GM23338 (cell line): ENCODE data around the gene CLSTN1. TPM values are rescaled to one million over a fixed set of nuclear protein-coding genes. Genes with fewer than 3 reads are reported as not detected.
"Not testable (repeated sequence)": the region's sequence is repeated elsewhere in the genome, so short reads cannot be mapped to it uniquely, and the experiment has no call there.

Experiments used
- ATAC-seq: fragments of 200-7000 bp; cut with Tn5 transposase; 3 replicates; pipeline ENCODE4 v1.9.1; 2020
- DNase-seq: peaks from one replicate; pipeline ENCODE4 v3.0.0-alpha.2; 2015; ENCODE audit warnings: low spot score
- H2AFZ ChIP-seq: fragments of 200-600 bp; sonication (generic); 2 replicates; pipeline ENCODE4 v1.8.0; 2016; ENCODE audit warnings: antibody characterized with exemption, mild to moderate bottlenecking, moderate library complexity
- H3F3A ChIP-seq: fragments of 200-600 bp; sonication (generic); replicated peaks from 2 replicates; pipeline ENCODE4 v1.8.0; 2017; ENCODE audit warnings: antibody characterized with exemption, mixed run types, low read depth
- H3K27ac ChIP-seq: fragments of 200-600 bp; sonication (generic); 2 replicates; pipeline ENCODE4 v1.6.1; 2016; ENCODE audit warnings: low read depth
- H3K27me3 ChIP-seq: fragments of 200-600 bp; sonication (generic); 2 replicates; pipeline ENCODE4 v1.8.0; 2016; ENCODE audit warnings: mild to moderate bottlenecking, mixed run types, moderate library complexity; ENCODE audit not compliant: insufficient read depth
- H3K36me3 ChIP-seq: fragments of 200-600 bp; sonication (generic); 2 replicates; pipeline ENCODE4 v1.8.0; 2016; ENCODE audit warnings: mild to moderate bottlenecking; ENCODE audit not compliant: insufficient read depth
- H3K4me1 ChIP-seq: fragments of 200-600 bp; sonication (generic); 2 replicates; pipeline ENCODE4 v1.8.0; 2016; ENCODE audit warnings: mild to moderate bottlenecking, moderate library complexity; ENCODE audit not compliant: insufficient read depth
- H3K4me2 ChIP-seq: fragments of 200-600 bp; sonication (generic); 2 replicates; pipeline ENCODE4 v1.7.1; 2017; ENCODE audit warnings: mixed run types
- H3K4me3 ChIP-seq: fragments of 200-600 bp; sonication (generic); 2 replicates; pipeline ENCODE4 v1.6.1; 2016; ENCODE audit warnings: mixed run types
- H3K79me2 ChIP-seq: fragments of 200-600 bp; sonication (generic); replicated peaks from 2 replicates; pipeline ENCODE4 v1.8.0; 2017; ENCODE audit warnings: mild to moderate bottlenecking; ENCODE audit not compliant: insufficient read depth
- H3K9me2 ChIP-seq: fragments of 200-600 bp; sonication (generic); 2 replicates; pipeline ENCODE4 v1.8.0; 2017; ENCODE audit not compliant: insufficient read depth
- H4K20me1 ChIP-seq: fragments of 200-600 bp; sonication (generic); replicated peaks from 2 replicates; pipeline ENCODE4 v1.8.0; 2017; ENCODE audit warnings: mild to moderate bottlenecking; ENCODE audit not compliant: insufficient read depth
- H3K27ac Mint-ChIP-seq: 2 replicates; pipeline ENCODE4 v1.8.0; 2020; ENCODE audit warnings: inconsistent platforms, mild to moderate bottlenecking, moderate library complexity, mixed read lengths
- H3K27me3 Mint-ChIP-seq: 3 replicates; pipeline ENCODE4 v1.8.0; 2022; ENCODE audit warnings: low read depth, mild to moderate bottlenecking, moderate library complexity, mixed read lengths, inconsistent platforms; ENCODE audit not compliant: insufficient read depth, poor library complexity
- H3K36me3 Mint-ChIP-seq: 3 replicates; pipeline ENCODE4 v1.8.0; 2021; ENCODE audit warnings: low read depth, mild to moderate bottlenecking, inconsistent platforms, moderate library complexity, mixed read lengths
- H3K4me1 Mint-ChIP-seq: 3 replicates; pipeline ENCODE4 v1.8.0; 2020; ENCODE audit warnings: mild to moderate bottlenecking, inconsistent platforms, mixed read lengths
- H3K4me3 Mint-ChIP-seq: 3 replicates; pipeline ENCODE4 v1.8.0; 2021; ENCODE audit warnings: moderate library complexity, mild to moderate bottlenecking, inconsistent platforms, mixed read lengths
- H3K9me3 Mint-ChIP-seq: 3 replicates; pipeline ENCODE4 v1.8.0; 2020; ENCODE audit warnings: moderate library complexity, mild to moderate bottlenecking, inconsistent platforms, mixed read lengths
- CREB1 ChIP-seq: fragments of 250-450 bp; sonication (Bioruptor Pico); IDR thresholded peaks from 2 replicates; pipeline ENCODE4 v1.5.0; 2020; ENCODE audit warnings: low read depth, mild to moderate bottlenecking, moderate library complexity
- NANOG ChIP-seq: IDR thresholded peaks from 2 replicates; pipeline ENCODE4 v1.6.1; 2016; ENCODE audit warnings: antibody characterized with exemption, borderline replicate concordance
- STAT1 ChIP-seq: IDR thresholded peaks from one replicate; pipeline ENCODE4 v1.6.1; 2016; ENCODE audit warnings: antibody characterized with exemption; ENCODE audit not compliant: unreplicated experiment
- ZNF114 ChIP-seq: fragments of 250-450 bp; sonication (Bioruptor Pico); IDR thresholded peaks from 2 replicates; pipeline ENCODE4 v1.5.0; 2020; ENCODE audit warnings: mild to moderate bottlenecking, moderate library complexity
- ZNF331 ChIP-seq: fragments of 250-450 bp; sonication (Bioruptor Pico); IDR thresholded peaks from 2 replicates; pipeline ENCODE4 v1.5.0; 2020; ENCODE audit warnings: low read depth, mild to moderate bottlenecking, moderate library complexity
- polyA plus RNA-seq: library from polyadenylated mRNA; unstranded; fragments of >200 nt; fragmentation: Nextera tagmentation; extraction: Ambion mirVana; gene quantifications from 2 replicates; pipeline ENCODE4 v1.2.1, GENCODE V29; 2016
- total RNA-seq: library from RNA; depleted of rRNA; stranded (reverse); fragments of >200 nt; shearing (Covaris generic); gene quantifications from 2 replicates; pipeline ENCODE4 v1.2.3, GENCODE V29; 2014
- TF ChIP-seq, protein P1 (sequence below), 2 experiments: fragments of 200-600 bp in 1 of 2; sonication (generic) in 1 of 2; conservative IDR thresholded peaks; 2 replicates each; pipeline versions ENCODE4 v1.5.1 to v1.6.1; 2016 to 2017; ENCODE audit warnings: antibody characterized with exemption in 2 of 2, low read depth in 2 of 2, mild to moderate bottlenecking in 2 of 2, moderate library complexity in 1 of 2
- TF ChIP-seq, protein P2 (sequence below): IDR thresholded peaks from one replicate; pipeline ENCODE4 v1.6.1; 2018; ENCODE audit warnings: antibody characterized with exemption; ENCODE audit not compliant: unreplicated experiment

The CLSTN1 gene
- total and polyA plus RNA-seq, 2 experiments from 2014 or later: 38.5 to 66.2 TPM

DNA sequence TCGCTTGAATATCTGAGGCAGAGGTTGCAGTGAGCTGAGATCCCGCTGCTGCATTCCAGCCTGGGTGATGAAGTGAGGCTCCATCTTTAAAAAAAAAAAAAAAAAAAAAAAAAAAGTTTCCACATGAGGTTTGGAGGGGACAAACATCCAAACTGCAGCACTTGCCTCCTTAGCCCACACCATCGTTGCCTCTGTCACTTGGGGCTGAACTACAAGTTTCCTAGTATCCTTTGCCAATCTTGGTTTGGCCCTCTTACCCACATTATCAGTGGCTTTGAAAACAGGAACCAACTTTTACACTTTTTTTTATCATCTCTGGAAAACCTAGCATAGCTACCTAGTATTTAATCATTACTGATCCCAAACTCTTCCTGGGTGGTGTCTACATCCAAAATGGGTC is 59.2 kb downstream of the CLSTN1 start:
- Histone ChIP-seq H3K27ac (0 out of 2 replicates have a peak overlapping the region, but pooled peaks have one; percentile 0), H3F3A (peaks cover 24% of the 10 kb centered on the region; the same call in 1 of the 2 replicates), H3K27me3 (no peaks in the 10 kb centered on the region), H4K20me1 (peaks cover 16% of the 10 kb centered on the region), H3K4me1 (peaks cover 38% of the 10 kb centered on the region), H3K36me3 (no peaks in the 10 kb centered on the region), H3K9me2 (peaks cover 5% of the 10 kb centered on the region; the same call in 1 of the 2 replicates), H2AFZ (no peak overlapping the region), H3K4me2 (no peak overlapping the region), H3K79me2 (peaks cover 52% of the 10 kb centered on the region), H3K4me3 (no peak overlapping the region)
- TF ChIP-seq NANOG: no peak
- no peak for TF ChIP-seq ZNF114 (CRISPR knock-in tag)
- TF ChIP-seq CREB1 (CRISPR knock-in tag): no peak
- TF ChIP-seq ZNF331 (CRISPR knock-in tag): no peak
- H3K27ac Mint-ChIP-seq: no peak overlapping the region
- H3K36me3 Mint-ChIP-seq: peaks cover 20% of the 10 kb centered on the region
- DNase-seq (no peak), ATAC-seq (no peak)
- H3K4me3 Mint-ChIP-seq: no peak overlapping the region
- peaks cover 13% of the 10 kb centered on the region for H3K27me3 Mint-ChIP-seq
- peaks cover 47% of the 10 kb centered on the region for H3K4me1 Mint-ChIP-seq
- no peaks in the 10 kb centered on the region for H3K9me3 Mint-ChIP-seq

DNA sequence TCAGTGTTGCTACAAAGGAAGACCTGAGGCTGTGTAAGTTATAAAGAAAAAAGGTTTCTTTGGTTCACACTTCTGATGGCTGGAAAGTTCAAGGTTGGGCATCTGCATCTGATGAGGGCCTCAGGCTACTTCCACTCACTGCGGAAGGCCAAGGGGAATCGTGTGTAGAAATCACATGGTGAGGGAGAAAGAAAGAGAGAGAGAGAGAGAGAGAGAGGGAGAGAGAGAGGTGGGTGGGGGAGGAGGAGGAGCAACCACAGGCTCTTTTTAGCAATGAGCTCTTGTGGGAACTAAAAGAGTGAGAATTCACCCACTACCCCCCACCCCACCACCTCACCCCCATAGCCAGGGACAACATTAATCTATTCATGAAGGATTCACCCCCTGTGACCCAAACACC is 59.9 kb downstream of the CLSTN1 start:
- H3K27me3 ChIP-seq: no peaks in the 10 kb centered on the region
- ATAC-seq: no peak; the same call in 2 of the 3 replicates
- DNase-seq: no peak
- Mint-ChIP-seq H3K4me3 (no peak overlapping the region), H3K36me3 (peaks cover 20% of the 10 kb centered on the region), H3K4me1 (peaks cover 50% of the 10 kb centered on the region), H3K27ac (no peak overlapping the region), H3K27me3 (peaks cover 13% of the 10 kb centered on the region), H3K9me3 (no peaks in the 10 kb centered on the region)
- H3K4me2 ChIP-seq: no peak overlapping the region
- TF ChIP-seq STAT1: no peak
- 0 out of 2 replicates have a peak overlapping the region, but pooled peaks have one; percentile 59 for H3K27ac ChIP-seq
- peaks cover 5% of the 10 kb centered on the region; the same call in 1 of the 2 replicates for H3K9me2 ChIP-seq
- H2AFZ ChIP-seq: no peak overlapping the region
- peaks cover 19% of the 10 kb centered on the region; the same call in 1 of the 2 replicates for H3F3A ChIP-seq
- peaks cover 54% of the 10 kb centered on the region for H3K79me2 ChIP-seq
- no peaks in the 10 kb centered on the region for H3K36me3 ChIP-seq
- no peak overlapping the region for H3K4me3 ChIP-seq
- peaks cover 44% of the 10 kb centered on the region for H3K4me1 ChIP-seq
- H4K20me1 ChIP-seq: peaks cover 13% of the 10 kb centered on the region; the same call in 1 of the 2 replicates

DNA sequence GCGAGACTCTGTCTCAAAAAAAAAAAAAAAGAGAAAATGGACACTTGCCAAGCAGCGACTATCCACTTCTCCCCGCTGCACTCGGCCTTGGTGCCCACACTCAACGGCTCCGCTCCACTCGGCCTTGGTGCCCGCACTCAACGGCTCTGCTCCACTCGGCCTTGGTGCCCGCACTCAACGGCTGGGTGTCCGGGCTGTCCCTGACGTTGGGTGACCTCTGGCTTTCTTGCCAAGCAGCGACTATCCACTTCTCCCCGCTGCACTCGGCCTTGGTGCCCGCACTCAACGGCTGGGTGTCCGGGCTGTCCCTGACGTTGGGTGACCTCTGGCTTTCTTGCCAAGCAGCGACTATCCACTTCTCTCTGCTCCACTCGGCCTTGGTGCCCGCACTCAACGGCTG is 61.3 kb downstream of the CLSTN1 start:
- not testable (repeated sequence) for DNase-seq, H3K4me3 Mint-ChIP-seq, H3K27me3 ChIP-seq, H3K4me2 ChIP-seq, H2AFZ ChIP-seq, H3K27ac ChIP-seq, H3K27ac Mint-ChIP-seq, H3K4me3 ChIP-seq, H3K36me3 ChIP-seq, H3K9me2 ChIP-seq, H3K9me3 Mint-ChIP-seq, ATAC-seq
- peaks cover 11% of the 10 kb centered on the region for H3K27me3 Mint-ChIP-seq
- H3K4me1 ChIP-seq: peaks cover 46% of the 10 kb centered on the region
- peaks cover 62% of the 10 kb centered on the region for H3K79me2 ChIP-seq
- H3K36me3 Mint-ChIP-seq: peaks cover 33% of the 10 kb centered on the region
- H3F3A ChIP-seq: peaks cover 16% of the 10 kb centered on the region; the same call in 1 of the 2 replicates
- H3K4me1 Mint-ChIP-seq: peaks cover 55% of the 10 kb centered on the region
- peaks cover 16% of the 10 kb centered on the region; the same call in 1 of the 2 replicates for H4K20me1 ChIP-seq

DNA sequence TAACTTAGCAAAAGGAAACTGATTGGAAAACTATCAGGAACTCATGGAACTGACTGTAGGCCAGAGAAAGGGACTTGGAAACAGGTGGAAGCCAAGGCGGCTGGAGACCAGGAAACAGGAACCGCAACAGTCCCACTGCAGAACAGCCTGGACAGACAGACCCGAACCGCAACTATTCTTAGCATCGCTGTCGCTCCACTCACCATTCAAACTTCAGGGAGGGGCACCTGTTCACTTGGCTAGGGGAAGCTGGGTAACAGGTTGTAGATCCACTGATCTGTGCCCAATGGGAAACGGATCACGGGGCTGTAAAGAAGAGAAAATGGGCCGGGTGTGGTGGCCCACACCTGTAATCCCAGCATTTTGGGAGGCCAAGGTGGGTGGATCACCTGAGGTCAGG is 61.9 kb downstream of the CLSTN1 start:
- peaks cover 5% of the 10 kb centered on the region; the same call in 2 of the 3 replicates for H3K9me3 Mint-ChIP-seq
- peak overlapping the region; percentile 5; the same call in 1 of the 2 replicates for H3K4me3 ChIP-seq
- peaks cover 5% of the 10 kb centered on the region for H3K27me3 Mint-ChIP-seq
- H3K4me2 ChIP-seq: peak overlapping the region; percentile 58; the same call in 1 of the 2 replicates
- peaks cover 66% of the 10 kb centered on the region for H3K79me2 ChIP-seq
- H3K36me3 Mint-ChIP-seq: peaks cover 34% of the 10 kb centered on the region
- peak overlapping the region; percentile 64 for H3K27ac Mint-ChIP-seq
- no peak for DNase-seq
- H3K27me3 ChIP-seq: no peaks in the 10 kb centered on the region
- H3K4me1 ChIP-seq: peaks cover 46% of the 10 kb centered on the region
- H4K20me1 ChIP-seq: peaks cover 16% of the 10 kb centered on the region; the same call in 1 of the 2 replicates
- peaks cover 53% of the 10 kb centered on the region for H3K4me1 Mint-ChIP-seq
- H3K4me3 Mint-ChIP-seq: no peak overlapping the region
- H3K36me3 ChIP-seq: no peaks in the 10 kb centered on the region
- peaks cover 5% of the 10 kb centered on the region; the same call in 1 of the 2 replicates for H3K9me2 ChIP-seq
- peaks cover 16% of the 10 kb centered on the region; the same call in 1 of the 2 replicates for H3F3A ChIP-seq
- H3K27ac ChIP-seq: 0 out of 2 replicates have a peak overlapping the region, but pooled peaks have one; percentile 15
- H2AFZ ChIP-seq: no peak overlapping the region
- ATAC-seq: no peak
- TF ChIP-seq, protein P1, sequence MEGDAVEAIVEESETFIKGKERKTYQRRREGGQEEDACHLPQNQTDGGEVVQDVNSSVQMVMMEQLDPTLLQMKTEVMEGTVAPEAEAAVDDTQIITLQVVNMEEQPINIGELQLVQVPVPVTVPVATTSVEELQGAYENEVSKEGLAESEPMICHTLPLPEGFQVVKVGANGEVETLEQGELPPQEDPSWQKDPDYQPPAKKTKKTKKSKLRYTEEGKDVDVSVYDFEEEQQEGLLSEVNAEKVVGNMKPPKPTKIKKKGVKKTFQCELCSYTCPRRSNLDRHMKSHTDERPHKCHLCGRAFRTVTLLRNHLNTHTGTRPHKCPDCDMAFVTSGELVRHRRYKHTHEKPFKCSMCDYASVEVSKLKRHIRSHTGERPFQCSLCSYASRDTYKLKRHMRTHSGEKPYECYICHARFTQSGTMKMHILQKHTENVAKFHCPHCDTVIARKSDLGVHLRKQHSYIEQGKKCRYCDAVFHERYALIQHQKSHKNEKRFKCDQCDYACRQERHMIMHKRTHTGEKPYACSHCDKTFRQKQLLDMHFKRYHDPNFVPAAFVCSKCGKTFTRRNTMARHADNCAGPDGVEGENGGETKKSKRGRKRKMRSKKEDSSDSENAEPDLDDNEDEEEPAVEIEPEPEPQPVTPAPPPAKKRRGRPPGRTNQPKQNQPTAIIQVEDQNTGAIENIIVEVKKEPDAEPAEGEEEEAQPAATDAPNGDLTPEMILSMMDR (conservative IDR thresholded peaks at IDR 0.05; ENCODE audit: low read depth in 2 of 2): no peak
- TF ChIP-seq ZNF331 (CRISPR knock-in tag) (no peak), NANOG (no peak), STAT1 (no peak)
- TF ChIP-seq, protein P2, sequence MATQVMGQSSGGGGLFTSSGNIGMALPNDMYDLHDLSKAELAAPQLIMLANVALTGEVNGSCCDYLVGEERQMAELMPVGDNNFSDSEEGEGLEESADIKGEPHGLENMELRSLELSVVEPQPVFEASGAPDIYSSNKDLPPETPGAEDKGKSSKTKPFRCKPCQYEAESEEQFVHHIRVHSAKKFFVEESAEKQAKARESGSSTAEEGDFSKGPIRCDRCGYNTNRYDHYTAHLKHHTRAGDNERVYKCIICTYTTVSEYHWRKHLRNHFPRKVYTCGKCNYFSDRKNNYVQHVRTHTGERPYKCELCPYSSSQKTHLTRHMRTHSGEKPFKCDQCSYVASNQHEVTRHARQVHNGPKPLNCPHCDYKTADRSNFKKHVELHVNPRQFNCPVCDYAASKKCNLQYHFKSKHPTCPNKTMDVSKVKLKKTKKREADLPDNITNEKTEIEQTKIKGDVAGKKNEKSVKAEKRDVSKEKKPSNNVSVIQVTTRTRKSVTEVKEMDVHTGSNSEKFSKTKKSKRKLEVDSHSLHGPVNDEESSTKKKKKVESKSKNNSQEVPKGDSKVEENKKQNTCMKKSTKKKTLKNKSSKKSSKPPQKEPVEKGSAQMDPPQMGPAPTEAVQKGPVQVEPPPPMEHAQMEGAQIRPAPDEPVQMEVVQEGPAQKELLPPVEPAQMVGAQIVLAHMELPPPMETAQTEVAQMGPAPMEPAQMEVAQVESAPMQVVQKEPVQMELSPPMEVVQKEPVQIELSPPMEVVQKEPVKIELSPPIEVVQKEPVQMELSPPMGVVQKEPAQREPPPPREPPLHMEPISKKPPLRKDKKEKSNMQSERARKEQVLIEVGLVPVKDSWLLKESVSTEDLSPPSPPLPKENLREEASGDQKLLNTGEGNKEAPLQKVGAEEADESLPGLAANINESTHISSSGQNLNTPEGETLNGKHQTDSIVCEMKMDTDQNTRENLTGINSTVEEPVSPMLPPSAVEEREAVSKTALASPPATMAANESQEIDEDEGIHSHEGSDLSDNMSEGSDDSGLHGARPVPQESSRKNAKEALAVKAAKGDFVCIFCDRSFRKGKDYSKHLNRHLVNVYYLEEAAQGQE: no peak
